H1 (cell line): ENCODE data around the gene DENND4A. TPM values are rescaled to one million over a fixed set of nuclear protein-coding genes. Genes with fewer than 3 reads are reported as not detected.

Source experiments
- CTCF ChIA-PET: fragments of 300-600 bp; sonication (Branson Sonifier 250); formaldehyde crosslinking; loops from one replicate; lab custom pipeline; 2021; ENCODE audit not compliant: partially characterized antibody; lab: Charles Lee
- POLR2A ChIA-PET: fragments of 300-600 bp; sonication (Branson Sonifier 250); formaldehyde crosslinking; loops from one replicate; lab custom pipeline; 2021; ENCODE audit warnings: inconsistent platforms; ENCODE audit not compliant: partially characterized antibody; lab: Charles Lee
- DNase-seq, 2 experiments: peaks; one replicate each; pipeline versions ENCODE4 v3.0.0 to v3.0.0-alpha.2; 2010 to 2022; ENCODE audit warnings: low spot score in 2 of 2, low read depth in 1 of 2, mixed read lengths in 1 of 2
- FAIRE-seq: peaks from 2 replicates; lab custom pipeline; 2011; peaks lifted over from hg19 to GRCh38; lab: Jason Lieb, UNC
- H2AFZ ChIP-seq: 2 replicates; pipeline ENCODE4 v1.8.1; 2012; ENCODE audit warnings: low read length, inconsistent platforms
- H2AK5ac ChIP-seq: 2 replicates; pipeline ENCODE4 v1.6.1; 2013; ENCODE audit warnings: low read depth, low read length
- H2BK120ac ChIP-seq: replicated peaks from 2 replicates; pipeline ENCODE3; 2013; ENCODE audit warnings: low read depth, low read length, inconsistent platforms
- H2BK12ac ChIP-seq: 2 replicates; pipeline ENCODE4 v1.6.1; 2013; ENCODE audit warnings: low read depth, low read length
- H2BK15ac ChIP-seq: 2 replicates; pipeline ENCODE4 v1.6.1; 2013; ENCODE audit warnings: low read length
- H2BK20ac ChIP-seq: 2 replicates; pipeline ENCODE4 v1.6.1; 2013; ENCODE audit warnings: low read length
- H2BK5ac ChIP-seq: 2 replicates; pipeline ENCODE4 v1.6.1; 2013; ENCODE audit warnings: low read depth, low read length
- H3K14ac ChIP-seq: 2 replicates; pipeline ENCODE4 v1.6.1; 2013; ENCODE audit warnings: inconsistent platforms; ENCODE audit not compliant: insufficient read length
- H3K18ac ChIP-seq: 2 replicates; pipeline ENCODE4 v1.6.1; 2013; ENCODE audit warnings: low read length; ENCODE audit errors: extremely low read depth
- H3K23ac ChIP-seq: 2 replicates; pipeline ENCODE4 v1.6.1; 2013; ENCODE audit warnings: inconsistent platforms; ENCODE audit not compliant: insufficient read length
- H3K23me2 ChIP-seq: 2 replicates; pipeline ENCODE4 v1.6.1; 2013; ENCODE audit warnings: low read depth, low read length
- H3K27ac ChIP-seq: 2 replicates; pipeline ENCODE4 v1.6.1; 2011; ENCODE audit warnings: low read depth, low read length, inconsistent platforms
- H3K27me3 ChIP-seq, 4 experiments: replicated peaks in 1 of 4; 1 replicate in 1 of 4; 2 replicates in 3 of 4; pipeline versions ENCODE4 v1.6.1 to v1.8.1; 2011 to 2013; ENCODE audit warnings: low read length in 3 of 4, mild to moderate bottlenecking in 3 of 4, inconsistent platforms in 2 of 4, mixed read lengths in 2 of 4, moderate library complexity in 1 of 4; ENCODE audit not compliant: control insufficient read depth in 3 of 4, insufficient read depth in 3 of 4; ENCODE audit errors: extremely low read depth in 1 of 4
- H3K36me3 ChIP-seq, 4 experiments: 2 replicates each; pipeline versions ENCODE4 v1.6.1 to v1.8.1; 2011 to 2013; ENCODE audit warnings: mild to moderate bottlenecking in 4 of 4, low read length in 3 of 4, moderate library complexity in 2 of 4, control low read depth in 1 of 4, inconsistent platforms in 1 of 4; ENCODE audit not compliant: insufficient read depth in 4 of 4, control insufficient read depth in 2 of 4
- H3K4ac ChIP-seq: replicated peaks from 2 replicates; pipeline ENCODE3; 2013; ENCODE audit warnings: low read length, low read depth, mixed read lengths, inconsistent platforms; ENCODE audit not compliant: insufficient read length
- H3K4me1 ChIP-seq, 4 experiments: replicated peaks in 1 of 4; 1 replicate in 1 of 4; 2 replicates in 3 of 4; pipeline versions ENCODE4 v1.6.1 to v1.8.1; 2011 to 2013; ENCODE audit warnings: low read length in 3 of 4, inconsistent platforms in 2 of 4, mixed read lengths in 1 of 4; ENCODE audit not compliant: insufficient read depth in 4 of 4, control insufficient read depth in 3 of 4
- H3K4me2 ChIP-seq, 2 experiments: 2 replicates each; pipeline versions ENCODE4 v1.6.1 to v1.8.1; 2011 to 2013; ENCODE audit warnings: low read depth in 2 of 2, low read length in 2 of 2, control low read depth in 1 of 2, inconsistent platforms in 1 of 2, mild to moderate bottlenecking in 1 of 2; ENCODE audit not compliant: insufficient read depth in 1 of 2
- H3K4me3 ChIP-seq, 4 experiments: fragments of 200-600, 300-600 bp in 1 of 4; sonication (generic), shearing (Covaris generic), sonication (Bioruptor Twin) in 1 of 4; 2 replicates each; pipeline versions ENCODE4 v1.5.1 to v1.8.1; 2011 to 2016; ENCODE audit warnings: low read length in 4 of 4, low read depth in 3 of 4, control low read depth in 2 of 4, inconsistent platforms in 2 of 4, mild to moderate bottlenecking in 2 of 4, mixed read lengths in 1 of 4, moderate library complexity in 1 of 4; ENCODE audit not compliant: insufficient read depth in 2 of 4; ENCODE audit errors: extremely low read depth in 1 of 4
- H3K56ac ChIP-seq: replicated peaks from 2 replicates; pipeline ENCODE3; 2013; ENCODE audit warnings: low read depth, mild to moderate bottlenecking, mixed read lengths, low read length, inconsistent platforms; ENCODE audit not compliant: insufficient read length
- H3K79me1 ChIP-seq: 2 replicates; pipeline ENCODE4 v1.6.1; 2013; ENCODE audit warnings: low read depth, low read length, control low read depth
- H3K79me2 ChIP-seq, 2 experiments: 2 replicates each; pipeline versions ENCODE4 v1.6.1 to v1.8.1; 2012 to 2013; ENCODE audit warnings: low read length in 2 of 2, mild to moderate bottlenecking in 2 of 2, inconsistent platforms in 1 of 2; ENCODE audit not compliant: insufficient read depth in 2 of 2, control insufficient read depth in 1 of 2
- H3K9ac ChIP-seq, 4 experiments: replicated peaks in 1 of 4; 1 replicate in 1 of 4; 2 replicates in 3 of 4; pipeline versions ENCODE4 v1.6.1 to v1.8.1; 2011 to 2013; ENCODE audit warnings: low read depth in 3 of 4, low read length in 3 of 4, control low read depth in 2 of 4, mild to moderate bottlenecking in 2 of 4, moderate library complexity in 2 of 4, inconsistent platforms in 1 of 4; ENCODE audit errors: extremely low read depth in 1 of 4
- H3K9me3 ChIP-seq, 2 experiments: 2 replicates each; pipeline versions ENCODE4 v1.6.1 to v1.8.1; 2012 to 2013; ENCODE audit warnings: mild to moderate bottlenecking in 2 of 2, moderate library complexity in 2 of 2, control low read depth in 1 of 2, inconsistent platforms in 1 of 2, low read depth in 1 of 2, low read length in 1 of 2, mixed read lengths in 1 of 2; ENCODE audit not compliant: insufficient read depth in 2 of 2
- H4K20me1 ChIP-seq, 2 experiments: replicated peaks in 1 of 2; 2 replicates each; pipeline versions ENCODE3 to v1.8.1; 2011 to 2013; ENCODE audit warnings: inconsistent platforms in 2 of 2, low read length in 2 of 2, mild to moderate bottlenecking in 1 of 2; ENCODE audit not compliant: insufficient read depth in 2 of 2, control insufficient read depth in 1 of 2
- H4K5ac ChIP-seq: 2 replicates; pipeline ENCODE4 v1.6.1; 2013; ENCODE audit warnings: low read length, low read depth, mixed read lengths, inconsistent platforms; ENCODE audit not compliant: insufficient read length
- H4K8ac ChIP-seq: 2 replicates; pipeline ENCODE4 v1.8.0; 2013; ENCODE audit warnings: mild to moderate bottlenecking, moderate library complexity, low read length, inconsistent platforms; ENCODE audit not compliant: insufficient read depth; ENCODE audit errors: extremely low read depth
- H4K91ac ChIP-seq: replicated peaks from 2 replicates; pipeline ENCODE3; 2013; ENCODE audit warnings: low read length, mixed read lengths, inconsistent platforms; ENCODE audit not compliant: insufficient read length
- BRCA1 ChIP-seq: IDR thresholded peaks from 2 replicates; pipeline ENCODE4 v1.6.1; 2012; ENCODE audit warnings: low read depth, low read length, improper control_type of control experiment
- CREB1 ChIP-seq: IDR thresholded peaks from 2 replicates; pipeline ENCODE4 v1.6.1; 2012; ENCODE audit warnings: inconsistent platforms
- GABPA ChIP-seq: IDR thresholded peaks from 2 replicates; pipeline ENCODE4 v1.6.1; 2011; ENCODE audit warnings: mild to moderate bottlenecking, low read length, moderate library complexity, borderline replicate concordance; ENCODE audit not compliant: insufficient read depth
- HDAC2 ChIP-seq, 2 experiments: fragments of 300-600 bp in 1 of 2; sonication (generic) in 1 of 2; IDR thresholded peaks; 2 replicates each; pipeline ENCODE4 v1.6.1; 2011 to 2012; ENCODE audit warnings: low read depth in 2 of 2, low read length in 2 of 2, mild to moderate bottlenecking in 2 of 2, moderate library complexity in 2 of 2, borderline replicate concordance in 1 of 2, inconsistent platforms in 1 of 2
- KDM5A ChIP-seq: fragments of 200-600 bp; IDR thresholded peaks from 2 replicates; pipeline ENCODE4 v1.7.1; 2012; ENCODE audit warnings: mild to moderate bottlenecking, low read length, inconsistent platforms, mixed read lengths
- POLR2A ChIP-seq, 2 experiments: IDR thresholded peaks; 1 replicate in 1 of 2; 2 replicates in 1 of 2; pipeline ENCODE4 v1.6.1; 2011; ENCODE audit warnings: low read depth in 2 of 2, low read length in 2 of 2, mild to moderate bottlenecking in 2 of 2; ENCODE audit errors: control extremely low read depth in 1 of 2
- POLR2AphosphoS5 ChIP-seq: IDR thresholded peaks from 2 replicates; pipeline ENCODE4 v1.6.1; 2011; ENCODE audit warnings: low read depth, low read length
- RFX5 ChIP-seq: IDR thresholded peaks from 2 replicates; pipeline ENCODE4 v1.6.1; 2011; ENCODE audit warnings: low read depth, low read length, improper control_type of control experiment, borderline replicate concordance
- SAP30 ChIP-seq: fragments of 300-600 bp; sonication (generic); IDR thresholded peaks from 2 replicates; pipeline ENCODE4 v1.7.1; 2012; ENCODE audit warnings: low read length, moderate library complexity, mild to moderate bottlenecking, inconsistent platforms; ENCODE audit not compliant: insufficient read depth, insufficient replicate concordance
- SIN3A ChIP-seq, 2 experiments: IDR thresholded peaks in 1 of 2; conservative IDR thresholded peaks in 1 of 2; 2 replicates each; pipeline ENCODE4 v1.6.1; 2011 to 2012; ENCODE audit warnings: low read length in 2 of 2, improper control_type of control experiment in 1 of 2, low read depth in 1 of 2, mild to moderate bottlenecking in 1 of 2
- SP1 ChIP-seq: IDR thresholded peaks from 2 replicates; pipeline ENCODE4 v1.6.1; 2011; ENCODE audit warnings: low read depth, low read length
- TAF7 ChIP-seq: optimal IDR thresholded peaks from 2 replicates; pipeline ENCODE3; 2011; ENCODE audit warnings: low read depth, mild to moderate bottlenecking, inconsistent platforms, low read length, moderate library complexity, borderline replicate concordance
- TBP ChIP-seq: IDR thresholded peaks from 2 replicates; pipeline ENCODE4 v1.6.1; 2011; ENCODE audit warnings: low read depth, low read length, improper control_type of control experiment
- TCF12 ChIP-seq: IDR thresholded peaks from 2 replicates; pipeline ENCODE4 v1.6.1; 2011; ENCODE audit warnings: low read depth, mild to moderate bottlenecking, low read length
- TEAD4 ChIP-seq: IDR thresholded peaks from 2 replicates; pipeline ENCODE4 v1.6.1; 2012; ENCODE audit warnings: low read depth, low read length, inconsistent platforms, mixed read lengths
- YY1 ChIP-seq: IDR thresholded peaks from 2 replicates; pipeline ENCODE4 v1.6.1; 2011; ENCODE audit warnings: low read depth, mild to moderate bottlenecking, low read length
- WGBS, 2 experiments: shearing (Covaris generic) in 1 of 2; methylation state at CpG; one replicate each; pipeline versions ENCODE4 v1.1.6 to v1.1.7; 2013 to 2015; ENCODE audit warnings: low lambda C conversion rate in 2 of 2, mixed read lengths in 2 of 2, inconsistent platforms in 1 of 2, low coverage in 1 of 2, missing lambda C conversion rate in 1 of 2; ENCODE audit not compliant: insufficient replicate concordance in 2 of 2, insufficient coverage in 1 of 2, insufficient read length in 1 of 2; ENCODE audit errors: extremely low coverage in 1 of 2, missing lambda C conversion rate in 1 of 2; 5-methylcytosine and 5-hydroxymethylcytosine counted together
- polyA plus RNA-seq, 7 experiments: library from polyadenylated mRNA; depleted of rRNA in 3 of 7; stranded (reverse) in 5 of 7; unstranded in 2 of 7; fragments of >200 nt in 5 of 7; fragments of 200-250 nt in 2 of 7; gene quantifications; 1 replicate in 5 of 7; 2 replicates in 1 of 7; 4 replicates in 1 of 7; pipeline versions ENCODE4 v1.2.1 to v1.2.3, GENCODE V29; 2011 to 2013; ENCODE audit warnings: missing spikeins in 2 of 7, mixed read lengths in 2 of 7
- total RNA-seq: library from RNA; stranded (reverse); fragmentation: NEBNext Ultra II Directional; extraction: Animal tissue kit (Norgen Biotek cat#: 25700); gene quantifications from 2 replicates; pipeline ENCODE4 v1.2.1, GENCODE V29; 2021

The DENND4A gene
- total and polyA plus RNA-seq, 2 of the 8 experiments (the other 6 are each of a cell fraction or from before 2014, with no cell fraction given): 1.3 to 4.7 TPM

GRCh38 chr15:65655457-65655856 is 136.6 kb downstream of the DENND4A start:
- H2BK5ac ChIP-seq: no peak overlapping the region
- H3K23ac ChIP-seq: no peak overlapping the region
- no peak overlapping the region for H4K5ac ChIP-seq
- no peak overlapping the region for H4K8ac ChIP-seq
- no peak overlapping the region for H3K9ac ChIP-seq
- H4K91ac ChIP-seq: no peak overlapping the region
- no peaks in the 10 kb centered on the region for H3K79me2 ChIP-seq
- H3K9me3 ChIP-seq: no peaks in the 10 kb centered on the region
- no peak overlapping the region for H2BK12ac ChIP-seq
- H3K18ac ChIP-seq: no peak overlapping the region
- H2BK20ac ChIP-seq: no peak overlapping the region
- H3K4ac ChIP-seq: no peak overlapping the region
- H3K56ac ChIP-seq: no peak overlapping the region
- ChIA-PET POLR2A (no interaction called here), CTCF (no interaction called here)
- H3K79me1 ChIP-seq: no peaks in the 10 kb centered on the region
- H3K23me2 ChIP-seq: no peaks in the 10 kb centered on the region
- DNase-seq (no peak), FAIRE-seq (no peak)
- no peak overlapping the region for H3K4me3 ChIP-seq
- no peak overlapping the region for H3K27ac ChIP-seq
- WGBS, 2 experiments: 88% methylated on average over 4 of the region's 4 CpGs; no CpG with 5 or more reads in 1 of the 2 experiments
- H3K14ac ChIP-seq: no peak overlapping the region
- H2BK15ac ChIP-seq: no peak overlapping the region
- no peak overlapping the region for H3K4me2 ChIP-seq
- no peak overlapping the region for H2AFZ ChIP-seq
- no peaks in the 10 kb centered on the region; a peak in 1 of 8 replicates for H3K36me3 ChIP-seq
- H4K20me1 ChIP-seq: no peaks in the 10 kb centered on the region
- H2BK120ac ChIP-seq: no peak overlapping the region
- no peaks in the 10 kb centered on the region; a peak in 1 of 7 replicates for H3K4me1 ChIP-seq
- no peak overlapping the region for H2AK5ac ChIP-seq
- H3K27me3 ChIP-seq: no peaks in the 10 kb centered on the region
- no peak for TF ChIP-seq BRCA1
- TF ChIP-seq KDM5A: no peak
- no peak for TF ChIP-seq RFX5
- no peak for TF ChIP-seq TEAD4
- TF ChIP-seq SIN3A (conservative IDR thresholded peaks at IDR 0.05 in 1 of 2, IDR thresholded peaks at IDR 0.05 in 1 of 2; ENCODE audit: low read depth in 1 of 2, low read length in 2 of 2): no peak
- no peak for TF ChIP-seq SP1
- TF ChIP-seq CREB1: no peak
- no peak for TF ChIP-seq TCF12
- TF ChIP-seq SAP30: no peak
- TF ChIP-seq TBP: no peak
- TF ChIP-seq HDAC2 (IDR thresholded peaks at IDR 0.05; ENCODE audit: borderline replicate concordance in 1 of 2, low read depth in 2 of 2, low read length in 2 of 2): no peak
- TF ChIP-seq GABPA: no peak
- TF ChIP-seq POLR2A (IDR thresholded peaks at IDR 0.05; ENCODE audit: control extremely low read depth in 1 of 2, low read depth in 2 of 2, low read length in 2 of 2): no peak
- no peak for TF ChIP-seq TAF7
- TF ChIP-seq POLR2AphosphoS5: no peak
- no peak for TF ChIP-seq YY1
